OCI-M2 (cell line): ENCODE measurements around the gene RAD17.
"Not testable (repeated sequence)": the region's sequence is repeated elsewhere in the genome, so short reads cannot be mapped to it uniquely, and the experiment has no call there.

ENCODE experiments used
- DNase-seq: peaks from one replicate; lab custom pipeline; 2025; ENCODE audit not compliant: unreplicated experiment; lab: John Stamatoyannopoulos, UW

Gene RAD17

GRCh38 chr5:69372394-69372793 lies 2.8 kb downstream of the RAD17 start:
- DNase-seq, result no peak

GRCh38 chr5:69374911-69375446 lies 5.4 kb downstream of the RAD17 start:
- no peak for DNase-seq

- DNase-seq, result no peak
These were observed 8.8 kb downstream of the RAD17 start for GRCh38 chr5:69378376-69378775.

GRCh38 chr5:69404659-69405330 lies 35.2 kb downstream of the RAD17 start:
- DNase-seq, result no peak

- DNase-seq, result no peak
These were observed 45.4 kb downstream of the RAD17 start, which contains the start of gene MARVELD2 for GRCh38 chr5:69414885-69415583. Gene MARVELD2, plus strand, starts transcription at chr5:69415116. Its CDS starts 4,270 bp downstream, at chr5:69419386.

GRCh38 chr5:69415584-69415958 lies 46.0 kb downstream of the RAD17 start:
- no peak for DNase-seq

- DNase-seq, result no peak
These were observed 46.6 kb downstream of the RAD17 start for GRCh38 chr5:69416180-69416579.

- no peak for DNase-seq
These were observed 47.1 kb downstream of the RAD17 start for GRCh38 chr5:69416699-69417098.

- no peak for DNase-seq
These were observed 48.9 kb downstream of the RAD17 start for GRCh38 chr5:69418554-69418953.

- no peak for DNase-seq
These were observed 62.0 kb downstream of the RAD17 start for GRCh38 chr5:69431424-69432303.

GRCh38 chr5:69432412-69433206 lies 63.0 kb downstream of the RAD17 start:
- no peak for DNase-seq

GRCh38 chr5:69435276-69435884 lies 65.8 kb downstream of the RAD17 start:
- DNase-seq, result not testable (repeated sequence)

GRCh38 chr5:69444127-69444754 lies 74.6 kb downstream of the RAD17 start:
- DNase-seq, result no peak

- no peak for DNase-seq
These were observed 79.9 kb downstream of the RAD17 start for GRCh38 chr5:69449511-69449910.

- no peak for DNase-seq
These were observed 80.5 kb downstream of the RAD17 start for GRCh38 chr5:69450116-69450515.

GRCh38 chr5:69450527-69450926 lies 80.9 kb downstream of the RAD17 start:
- not testable (repeated sequence) for DNase-seq

GRCh38 chr5:69451941-69452647 lies 82.5 kb downstream of the RAD17 start:
- DNase-seq, result no peak

GRCh38 chr5:69453487-69453886 lies 83.9 kb downstream of the RAD17 start:
- not testable (repeated sequence) for DNase-seq
